Activated B cell treated with CpG ODN at 0.5 μM for 24 hours (primary cell): ENCODE results near the gene RARS1. TPM values are rescaled to one million over a fixed set of nuclear protein-coding genes. Genes with fewer than 3 reads are reported as not detected.
A peak's percentile ranks its signal among the peaks of the same experiment; 100 is the strongest.

ENCODE experiments used
- ATAC-seq: fragments of 200-7000 bp; cut with Tn5 transposase; one replicate; pipeline ENCODE4 v1.10.0; 2021; ENCODE audit warnings: low read depth, mild to moderate bottlenecking, moderate library complexity
- CTCF ChIA-PET: fragments of 350-600 bp; sonication (Branson Sonifier 250); formaldehyde crosslinking; loops from one replicate; lab custom pipeline; 2021; ENCODE audit warnings: antibody characterized with exemption; lab: Charles Lee
- POLR2A ChIA-PET: fragments of 350-600 bp; sonication (Branson Sonifier 250); formaldehyde crosslinking; loops from one replicate; lab custom pipeline; 2021; ENCODE audit warnings: antibody characterized with exemption; lab: Charles Lee
- DNase-seq: peaks from one replicate; pipeline ENCODE4 v3.0.0; 2022
- H3K27ac Mint-ChIP-seq: one replicate; pipeline ENCODE4 v1.8.0; 2020; ENCODE audit warnings: mixed read lengths
- H3K27me3 Mint-ChIP-seq: one replicate; pipeline ENCODE4 v1.8.0; 2021; ENCODE audit warnings: mixed read lengths
- H3K36me3 Mint-ChIP-seq: one replicate; pipeline ENCODE4 v1.8.0; 2021; ENCODE audit warnings: low read depth, mixed read lengths
- H3K4me1 Mint-ChIP-seq: one replicate; pipeline ENCODE4 v1.8.0; 2021; ENCODE audit warnings: mixed read lengths
- H3K4me3 Mint-ChIP-seq: one replicate; pipeline ENCODE4 v1.8.0; 2020; ENCODE audit warnings: mild to moderate bottlenecking, mixed read lengths
- H3K9me3 Mint-ChIP-seq: one replicate; pipeline ENCODE4 v1.8.0; 2020; ENCODE audit warnings: mixed read lengths
- CTCF ChIP-seq: fragments of 200-600 bp; IDR thresholded peaks from one replicate; pipeline ENCODE4 v1.8.0; 2022; ENCODE audit warnings: antibody characterized with exemption, mild to moderate bottlenecking
- intact Hi-C: fragments of 100-400 bp; cut with micrococcal nuclease; formaldehyde crosslinking; loops from one replicate; pipeline ENCODE4 v1.15.1; 2024
- total RNA-seq: library from RNA; stranded (reverse); gene quantifications from 2 replicates; pipeline ENCODE4 v1.2.3, GENCODE V29; 2022

RARS1 gene
- 75.9 and 85.9 TPM in 2 replicates for total RNA-seq

DNA sequence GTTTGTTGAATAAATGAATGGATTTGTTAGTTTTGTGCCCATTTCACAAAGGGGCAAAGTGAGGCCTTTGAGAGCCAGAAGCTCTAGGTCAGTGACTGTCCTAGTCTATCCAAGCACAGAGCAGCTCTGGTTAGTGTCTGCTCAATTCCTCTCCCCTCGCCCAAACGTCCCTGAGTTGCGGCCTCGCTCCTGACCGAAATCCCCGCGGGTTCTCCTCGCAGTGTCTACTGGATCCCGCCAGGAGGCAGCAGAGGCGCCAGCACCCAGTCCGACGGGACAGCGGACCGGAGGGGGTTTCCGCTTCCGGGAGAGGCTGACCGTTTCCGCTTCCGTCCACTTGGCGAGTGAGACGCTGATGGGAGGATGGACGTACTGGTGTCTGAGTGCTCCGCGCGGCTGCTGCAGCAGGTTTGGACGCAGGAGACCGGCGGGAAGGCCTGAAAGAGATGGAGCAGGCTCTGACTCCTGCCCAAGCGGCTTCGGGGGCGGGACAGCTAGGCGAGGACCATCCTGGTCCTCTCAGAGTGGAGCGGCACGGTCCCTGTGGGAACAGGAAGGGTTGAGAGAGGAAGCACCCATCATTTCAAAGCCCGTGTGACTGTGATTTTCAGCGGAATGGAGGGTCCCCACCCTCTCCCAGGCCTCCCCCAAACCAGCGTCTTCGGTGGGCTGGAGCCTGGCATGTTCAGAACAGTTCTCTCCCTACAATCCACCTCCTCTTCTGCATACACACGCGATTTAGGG is at the start of gene RARS1:
TSS of gene RARS1 (plus strand) at position 336 of the 744 bp plus-strand sequence. CDS start at position 364, 28 bp downstream.
- ChIA-PET POLR2A (interaction anchor here (1.8 kb wide), 1 partner anchor 93 kb away, joined by 8 read pairs; the partner anchor contains the start of gene PANK3), CTCF (interaction anchor here (0.6 to 0.7 kb wide), 3 partner anchors 197 to 216 kb away, joined by 3 to 4 read pairs (median 3); no protein-coding TSS in a partner anchor)
- Mint-ChIP-seq H3K4me1 (peaks cover 30% of the 10 kb centered on the region), H3K36me3 (peaks cover 36% of the 10 kb centered on the region), H3K9me3 (no peaks in the 10 kb centered on the region), H3K27me3 (peaks cover 3% of the 10 kb centered on the region), H3K27ac (peak within 1 kb of the TSS; percentile 89), H3K4me3 (peak within 1 kb of the TSS; percentile 100)
- DNase-seq (peak; percentile 82), ATAC-seq (peak; percentile 94)
- intact Hi-C loops: loop anchor here (1.0 to 5.0 kb wide), 4 partner anchors 93 to 1096 kb away; partner anchors contain the start of genes PANK3, SPDL1 and WWC1
- peak; percentile 73 for TF ChIP-seq CTCF

- CTCF ChIA-PET: no interaction called here
- DNase-seq: no peak
- no peak overlapping the region for H3K4me3 Mint-ChIP-seq
- peaks cover 2% of the 10 kb centered on the region for H3K9me3 Mint-ChIP-seq
- ATAC-seq: no peak
- POLR2A ChIA-PET: no interaction called here
- no peak overlapping the region for H3K27ac Mint-ChIP-seq
- intact Hi-C loops: no loop called here
- TF ChIP-seq CTCF: no peak
- no peaks in the 10 kb centered on the region for H3K36me3 Mint-ChIP-seq
- H3K4me1 Mint-ChIP-seq: no peaks in the 10 kb centered on the region
- H3K27me3 Mint-ChIP-seq: no peaks in the 10 kb centered on the region
These were observed 47.9 kb upstream of the RARS1 start for GRCh38 chr5:168438349-168438748.

DNA sequence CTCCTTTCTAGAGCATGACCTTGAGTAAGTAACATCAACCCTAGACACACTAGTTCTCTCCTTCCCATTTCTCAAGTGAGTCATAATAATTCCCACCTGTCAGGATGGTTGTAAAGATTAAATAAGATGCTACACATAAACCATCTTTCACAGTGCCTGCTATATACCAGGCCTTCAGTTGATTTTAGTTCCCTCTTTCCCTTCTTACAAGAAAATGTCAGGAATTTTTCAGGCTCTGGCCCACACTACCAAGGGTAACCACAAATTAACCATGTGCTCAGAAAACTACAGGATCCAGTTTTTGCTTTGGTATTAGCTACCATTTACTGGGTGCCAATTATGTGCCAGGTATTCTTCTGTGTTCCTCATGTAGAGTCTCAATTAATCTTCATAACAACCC is 42.7 kb upstream of the RARS1 start:
- intact Hi-C loops: no loop called here
- Mint-ChIP-seq H3K4me1 (no peaks in the 10 kb centered on the region), H3K9me3 (peaks cover 2% of the 10 kb centered on the region), H3K4me3 (no peak overlapping the region), H3K27me3 (no peaks in the 10 kb centered on the region), H3K36me3 (no peaks in the 10 kb centered on the region), H3K27ac (no peak overlapping the region)
- ChIA-PET POLR2A (no interaction called here), CTCF (no interaction called here)
- ATAC-seq: no peak
- no peak for DNase-seq
- no peak for TF ChIP-seq CTCF

DNA sequence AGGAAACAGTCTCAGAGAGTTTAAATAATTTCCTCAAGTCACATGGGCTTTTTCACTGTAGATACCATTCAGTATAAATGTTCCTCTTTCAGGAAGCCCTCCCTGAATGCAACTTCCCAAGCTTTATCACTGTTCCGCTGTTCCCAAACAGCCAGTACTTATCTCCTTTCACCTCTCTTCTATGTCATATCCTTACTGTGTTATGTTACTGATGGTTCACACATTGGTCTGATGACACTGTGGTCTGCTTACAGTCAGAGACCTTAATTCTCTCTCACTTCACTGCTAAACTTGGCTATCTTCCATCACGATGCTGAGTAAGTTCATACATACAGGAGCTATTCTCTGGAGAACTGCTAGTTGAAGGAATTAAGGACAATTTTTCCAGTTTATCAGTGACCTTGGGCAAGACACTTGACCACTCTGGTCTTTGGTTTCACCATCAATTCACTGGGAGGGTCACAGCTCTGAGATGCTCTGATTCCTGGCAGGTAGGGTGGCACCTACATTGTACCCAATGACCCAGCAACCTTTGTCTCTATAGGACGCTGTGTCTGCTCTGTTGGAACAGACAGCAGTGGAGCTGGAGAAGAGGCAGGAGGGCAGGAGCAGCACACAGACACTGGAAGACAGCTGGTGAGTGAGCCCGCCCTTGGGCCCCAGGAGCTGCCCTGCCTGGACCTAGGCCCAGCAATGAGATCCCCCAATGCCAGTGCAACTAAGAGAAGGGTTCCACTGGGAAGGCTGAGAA is 42.1 kb upstream of the RARS1 start:
- no peak overlapping the region for H3K4me3 Mint-ChIP-seq
- POLR2A ChIA-PET: no interaction called here
- CTCF ChIA-PET: no interaction called here
- no peaks in the 10 kb centered on the region for H3K36me3 Mint-ChIP-seq
- no peaks in the 10 kb centered on the region for H3K27me3 Mint-ChIP-seq
- H3K4me1 Mint-ChIP-seq: no peaks in the 10 kb centered on the region
- no peak for TF ChIP-seq CTCF
- H3K9me3 Mint-ChIP-seq: no peaks in the 10 kb centered on the region
- H3K27ac Mint-ChIP-seq: no peak overlapping the region
- DNase-seq (no peak), ATAC-seq (no peak)
- intact Hi-C loops: no loop called here

GRCh38 chr5:168446983-168447619 is 39.2 kb upstream of the RARS1 start:
- Mint-ChIP-seq H3K9me3 (no peaks in the 10 kb centered on the region), H3K27ac (no peak overlapping the region), H3K36me3 (no peaks in the 10 kb centered on the region), H3K4me3 (no peak overlapping the region), H3K4me1 (no peaks in the 10 kb centered on the region), H3K27me3 (no peaks in the 10 kb centered on the region)
- ATAC-seq (no peak), DNase-seq (no peak)
- POLR2A ChIA-PET: no interaction called here
- intact Hi-C loops: no loop called here
- no peak for TF ChIP-seq CTCF
- CTCF ChIA-PET: no interaction called here
